Measurements from ENCODE around the gene MAML3.

Gene MAML3

DNA sequence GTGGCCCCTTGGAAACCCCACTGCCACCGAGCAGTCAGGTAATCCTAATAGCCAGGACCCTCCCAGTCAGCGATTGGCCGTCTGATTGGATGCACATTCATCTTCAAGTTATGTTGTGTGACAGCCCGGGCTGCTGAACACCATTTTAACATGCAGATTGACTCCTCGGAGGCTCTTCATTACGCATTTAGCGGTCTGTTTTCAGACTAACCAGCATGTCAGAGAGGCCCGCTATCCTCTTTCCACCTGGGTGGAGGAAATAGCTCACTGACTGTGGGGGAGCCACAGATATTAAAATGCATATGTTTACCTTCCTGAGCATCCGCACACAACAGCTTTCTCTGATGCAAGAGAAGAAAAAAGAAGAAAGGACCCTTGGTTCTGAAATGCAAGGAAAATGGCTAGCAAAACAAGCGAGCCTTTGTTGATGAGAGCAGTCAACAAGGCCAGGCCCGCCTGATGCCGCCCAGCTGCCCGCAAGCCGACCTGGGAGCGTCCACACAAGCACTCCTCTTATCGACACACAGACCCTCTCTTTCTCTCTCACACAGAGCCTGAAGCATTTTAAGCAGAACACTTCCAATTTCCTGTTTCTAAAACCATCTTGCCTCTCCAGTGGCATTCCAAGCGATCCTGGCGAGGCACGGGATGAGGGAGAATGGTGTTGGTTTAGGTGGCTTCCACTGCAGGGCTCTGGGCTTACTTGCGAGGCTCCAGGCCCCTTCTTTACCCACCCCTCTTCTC is 370.1 kb downstream of the MAML3 start:
- Histone ChIP-seq H3K4me3 (replicated peaks; ENCODE audit: insufficient read depth, low read length) (no peak overlapping the region), H3K27ac (replicated peaks) (no peak overlapping the region), H3K27me3 (ENCODE audit: insufficient read depth, poor library complexity, severe bottlenecking) (no peaks in the 10 kb centered on the region)
- no peak for DNase-seq (ENCODE audit: low read depth in 1 of 2, low spot score in 1 of 2)
- TF ChIP-seq, protein P1, sequence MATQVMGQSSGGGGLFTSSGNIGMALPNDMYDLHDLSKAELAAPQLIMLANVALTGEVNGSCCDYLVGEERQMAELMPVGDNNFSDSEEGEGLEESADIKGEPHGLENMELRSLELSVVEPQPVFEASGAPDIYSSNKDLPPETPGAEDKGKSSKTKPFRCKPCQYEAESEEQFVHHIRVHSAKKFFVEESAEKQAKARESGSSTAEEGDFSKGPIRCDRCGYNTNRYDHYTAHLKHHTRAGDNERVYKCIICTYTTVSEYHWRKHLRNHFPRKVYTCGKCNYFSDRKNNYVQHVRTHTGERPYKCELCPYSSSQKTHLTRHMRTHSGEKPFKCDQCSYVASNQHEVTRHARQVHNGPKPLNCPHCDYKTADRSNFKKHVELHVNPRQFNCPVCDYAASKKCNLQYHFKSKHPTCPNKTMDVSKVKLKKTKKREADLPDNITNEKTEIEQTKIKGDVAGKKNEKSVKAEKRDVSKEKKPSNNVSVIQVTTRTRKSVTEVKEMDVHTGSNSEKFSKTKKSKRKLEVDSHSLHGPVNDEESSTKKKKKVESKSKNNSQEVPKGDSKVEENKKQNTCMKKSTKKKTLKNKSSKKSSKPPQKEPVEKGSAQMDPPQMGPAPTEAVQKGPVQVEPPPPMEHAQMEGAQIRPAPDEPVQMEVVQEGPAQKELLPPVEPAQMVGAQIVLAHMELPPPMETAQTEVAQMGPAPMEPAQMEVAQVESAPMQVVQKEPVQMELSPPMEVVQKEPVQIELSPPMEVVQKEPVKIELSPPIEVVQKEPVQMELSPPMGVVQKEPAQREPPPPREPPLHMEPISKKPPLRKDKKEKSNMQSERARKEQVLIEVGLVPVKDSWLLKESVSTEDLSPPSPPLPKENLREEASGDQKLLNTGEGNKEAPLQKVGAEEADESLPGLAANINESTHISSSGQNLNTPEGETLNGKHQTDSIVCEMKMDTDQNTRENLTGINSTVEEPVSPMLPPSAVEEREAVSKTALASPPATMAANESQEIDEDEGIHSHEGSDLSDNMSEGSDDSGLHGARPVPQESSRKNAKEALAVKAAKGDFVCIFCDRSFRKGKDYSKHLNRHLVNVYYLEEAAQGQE (IDR thresholded peaks at IDR 0.05; ENCODE audit: insufficient replicate concordance, low read depth): no peak
- TF ChIP-seq SPI1 (IDR thresholded peaks at IDR 0.05; ENCODE audit: borderline replicate concordance, low read depth): no peak
- TF ChIP-seq, protein P2, sequence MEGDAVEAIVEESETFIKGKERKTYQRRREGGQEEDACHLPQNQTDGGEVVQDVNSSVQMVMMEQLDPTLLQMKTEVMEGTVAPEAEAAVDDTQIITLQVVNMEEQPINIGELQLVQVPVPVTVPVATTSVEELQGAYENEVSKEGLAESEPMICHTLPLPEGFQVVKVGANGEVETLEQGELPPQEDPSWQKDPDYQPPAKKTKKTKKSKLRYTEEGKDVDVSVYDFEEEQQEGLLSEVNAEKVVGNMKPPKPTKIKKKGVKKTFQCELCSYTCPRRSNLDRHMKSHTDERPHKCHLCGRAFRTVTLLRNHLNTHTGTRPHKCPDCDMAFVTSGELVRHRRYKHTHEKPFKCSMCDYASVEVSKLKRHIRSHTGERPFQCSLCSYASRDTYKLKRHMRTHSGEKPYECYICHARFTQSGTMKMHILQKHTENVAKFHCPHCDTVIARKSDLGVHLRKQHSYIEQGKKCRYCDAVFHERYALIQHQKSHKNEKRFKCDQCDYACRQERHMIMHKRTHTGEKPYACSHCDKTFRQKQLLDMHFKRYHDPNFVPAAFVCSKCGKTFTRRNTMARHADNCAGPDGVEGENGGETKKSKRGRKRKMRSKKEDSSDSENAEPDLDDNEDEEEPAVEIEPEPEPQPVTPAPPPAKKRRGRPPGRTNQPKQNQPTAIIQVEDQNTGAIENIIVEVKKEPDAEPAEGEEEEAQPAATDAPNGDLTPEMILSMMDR (IDR thresholded peaks at IDR 0.05; ENCODE audit: insufficient read depth, low read length): no peak
- no peak for TF ChIP-seq GABPA (IDR thresholded peaks at IDR 0.05; ENCODE audit: low read depth)
- no peak for TF ChIP-seq POLR2AphosphoS5 (IDR thresholded peaks at IDR 0.05; ENCODE audit: low read depth)

DNA sequence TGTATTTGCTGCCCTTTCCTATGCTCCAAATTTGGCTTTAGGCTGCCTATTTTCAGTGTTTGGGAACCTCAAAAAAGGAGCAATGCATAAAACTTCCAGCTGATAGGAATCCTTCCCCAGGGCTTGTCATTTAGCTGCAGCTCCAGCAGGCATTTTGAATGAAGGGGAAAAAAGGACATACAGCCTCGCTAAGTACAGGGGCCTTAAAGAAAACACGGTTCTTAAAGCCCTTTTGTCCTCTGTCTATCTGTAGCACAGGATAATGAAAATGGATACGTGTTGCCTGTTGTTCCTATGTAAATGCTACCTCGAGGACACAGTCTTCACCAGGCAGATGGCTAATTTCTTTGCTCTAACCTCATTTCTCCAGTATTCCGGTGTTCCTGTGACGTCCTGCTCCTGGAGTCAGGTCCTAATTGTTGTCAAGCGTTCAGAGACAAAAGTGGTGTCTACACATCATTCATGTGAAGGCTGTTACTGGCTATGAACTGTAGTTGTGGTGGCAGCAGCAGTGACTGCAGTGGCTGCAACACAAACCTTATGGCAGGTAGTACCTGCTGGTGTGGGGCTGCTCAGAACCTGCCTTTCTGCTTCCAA is 371.0 kb downstream of the MAML3 start:
- H3K27ac ChIP-seq (replicated peaks): no peak overlapping the region
- no peaks in the 10 kb centered on the region for H3K27me3 ChIP-seq (ENCODE audit: insufficient read depth, poor library complexity, severe bottlenecking)
- no peak overlapping the region for H3K4me3 ChIP-seq (replicated peaks; ENCODE audit: insufficient read depth, low read length)
- no peak for DNase-seq (ENCODE audit: low read depth in 1 of 2, low spot score in 1 of 2)
- TF ChIP-seq POLR2AphosphoS5 (IDR thresholded peaks at IDR 0.05; ENCODE audit: low read depth) (no peak), SPI1 (IDR thresholded peaks at IDR 0.05; ENCODE audit: borderline replicate concordance, low read depth) (no peak), GABPA (IDR thresholded peaks at IDR 0.05; ENCODE audit: low read depth) (no peak)
- TF ChIP-seq, protein P1 (IDR thresholded peaks at IDR 0.05; ENCODE audit: insufficient replicate concordance, low read depth): no peak
- TF ChIP-seq, protein P2 (IDR thresholded peaks at IDR 0.05; ENCODE audit: insufficient read depth, low read length): no peak

DNA sequence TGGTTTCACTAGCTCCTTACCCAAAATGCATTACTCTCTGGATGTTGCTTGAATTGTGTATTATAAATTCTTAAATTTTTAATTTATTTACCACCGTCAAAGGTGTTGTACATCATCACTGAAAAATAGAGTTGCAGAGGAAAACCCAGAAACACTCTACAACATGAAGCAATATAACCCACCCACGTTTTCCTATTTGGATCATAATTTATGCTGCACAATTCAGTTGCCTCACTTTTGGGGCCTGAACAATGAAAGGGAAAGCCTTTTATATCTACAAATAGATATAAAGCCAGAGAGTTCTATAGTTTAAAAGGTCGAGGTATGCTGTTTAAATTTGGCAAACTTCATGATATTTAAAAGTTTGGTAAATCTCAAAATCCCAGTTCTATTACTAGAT is 372.9 kb downstream of the MAML3 start:
- DNase-seq (ENCODE audit: low read depth in 1 of 2, low spot score in 1 of 2): no peak
- H3K27me3 ChIP-seq (ENCODE audit: insufficient read depth, poor library complexity, severe bottlenecking): no peaks in the 10 kb centered on the region
- no peak overlapping the region for H3K4me3 ChIP-seq (replicated peaks; ENCODE audit: insufficient read depth, low read length)
- TF ChIP-seq, protein P2 (IDR thresholded peaks at IDR 0.05; ENCODE audit: insufficient read depth, low read length): no peak
- no peak for TF ChIP-seq POLR2AphosphoS5 (IDR thresholded peaks at IDR 0.05; ENCODE audit: low read depth)
- no peak for TF ChIP-seq SPI1 (IDR thresholded peaks at IDR 0.05; ENCODE audit: borderline replicate concordance, low read depth)
- no peak for TF ChIP-seq GABPA (IDR thresholded peaks at IDR 0.05; ENCODE audit: low read depth)
- TF ChIP-seq, protein P1 (IDR thresholded peaks at IDR 0.05; ENCODE audit: insufficient replicate concordance, low read depth): no peak
- H3K27ac ChIP-seq (replicated peaks): no peak overlapping the region

Measured in HL-60 (cell line).